Measurements from ENCODE around the gene SOX1.

DNA sequence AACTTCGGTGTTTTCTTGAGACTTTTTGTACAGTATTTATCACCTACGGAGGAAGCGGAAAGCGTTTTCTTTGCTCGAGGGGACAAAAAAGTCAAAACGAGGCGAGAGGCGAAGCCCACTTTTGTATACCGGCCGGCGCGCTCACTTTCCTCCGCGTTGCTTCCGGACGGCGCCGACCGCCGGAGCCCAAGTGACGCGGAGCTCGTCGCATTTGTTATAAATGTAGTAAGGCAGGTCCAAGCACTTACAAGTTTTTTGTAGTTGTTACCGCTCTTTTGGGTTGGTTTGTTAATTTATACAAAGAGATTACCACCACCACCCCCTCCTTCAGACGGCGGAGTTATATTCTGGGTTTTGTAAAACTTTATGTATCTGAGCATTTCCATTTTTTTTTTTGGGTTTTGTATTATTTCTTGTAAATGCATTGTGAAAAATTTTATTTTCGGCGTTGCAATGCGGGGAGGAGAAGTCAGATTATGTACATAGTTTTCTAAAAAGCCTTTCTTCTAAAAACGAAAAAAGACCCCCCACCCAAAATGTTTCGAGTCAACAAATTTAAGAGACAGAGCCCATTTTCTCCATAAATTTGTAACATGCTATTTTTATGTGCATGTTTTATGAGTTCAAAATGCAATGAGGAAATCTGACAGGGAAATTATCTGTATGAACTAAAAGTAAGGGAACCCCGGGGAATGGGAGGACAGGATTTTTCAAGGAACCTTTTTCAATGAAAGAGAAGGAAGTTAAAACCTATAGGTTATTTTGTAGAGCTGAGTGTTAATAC, 2.3 kb downstream of the SOX1 start:
- TF ChIP-seq NFRKB (IDR thresholded peaks at IDR 0.05) = no peak
- no peak for TF ChIP-seq HDGF (IDR thresholded peaks at IDR 0.05; ENCODE audit: borderline replicate concordance)
- no peak for TF ChIP-seq TARDBP (IDR thresholded peaks at IDR 0.05)
- no peak for TF ChIP-seq LEF1 (IDR thresholded peaks at IDR 0.05; ENCODE audit: borderline replicate concordance)
- no peak for TF ChIP-seq FOXK2 (IDR thresholded peaks at IDR 0.05)
- TF ChIP-seq L3MBTL2 (conservative IDR thresholded peaks at IDR 0.05) = no peak
- TF ChIP-seq CTBP1 (IDR thresholded peaks at IDR 0.05; ENCODE audit: borderline replicate concordance) = no peak
- TF ChIP-seq SUZ12 (IDR thresholded peaks at IDR 0.05) = no peak
- no peak for TF ChIP-seq FOXA1 (IDR thresholded peaks at IDR 0.05)
- TF ChIP-seq ARNT (IDR thresholded peaks at IDR 0.05) = no peak
- TF ChIP-seq BHLHE40 (IDR thresholded peaks at IDR 0.05; ENCODE audit: borderline replicate concordance) = no peak

All from HEK293T (cell line).